ENCODE data around the gene NRSN1.
"Not testable (repeated sequence)": the region's sequence is repeated elsewhere in the genome, so short reads cannot be mapped to it uniquely, and the experiment has no call there.

Gene NRSN1

GRCh38 chr6:24127316-24127715 lies 1.3 kb downstream of the NRSN1 start:
- in situ Hi-C loops (cut with MboI; ENCODE audit: low pct_unique_long_range_greater_than_20kb, low sequenced_read_pairs, unreplicated experiment), result no loop called here
- TF ChIP-seq CTCF (IDR thresholded peaks at IDR 0.05; ENCODE audit: extremely low read depth, insufficient read depth, missing control alignments), result no peak

GRCh38 chr6:24131751-24132150 lies 5.7 kb downstream of the NRSN1 start:
- in situ Hi-C loops (cut with MboI; ENCODE audit: low pct_unique_long_range_greater_than_20kb, low sequenced_read_pairs, unreplicated experiment), result no loop called here
- no peak for TF ChIP-seq CTCF (IDR thresholded peaks at IDR 0.05; ENCODE audit: extremely low read depth, insufficient read depth, missing control alignments)
- DNase-seq (ENCODE audit: low spot score), result no peak

More at GRCh38 chr6:24127316-24127715, 1.3 kb downstream of the NRSN1 start:
- DNase-seq (ENCODE audit: low spot score), result no peak

- TF ChIP-seq CTCF (IDR thresholded peaks at IDR 0.05; ENCODE audit: extremely low read depth, insufficient read depth, missing control alignments), result no peak
- DNase-seq (ENCODE audit: low spot score), result no peak
- in situ Hi-C loops (cut with MboI; ENCODE audit: low pct_unique_long_range_greater_than_20kb, low sequenced_read_pairs, unreplicated experiment), result no loop called here
These were observed 13.1 kb downstream of the NRSN1 start for GRCh38 chr6:24139080-24139479.

- TF ChIP-seq CTCF (IDR thresholded peaks at IDR 0.05; ENCODE audit: extremely low read depth, insufficient read depth, missing control alignments), result no peak
- no peak for DNase-seq (ENCODE audit: low spot score)
- in situ Hi-C loops (cut with MboI; ENCODE audit: low pct_unique_long_range_greater_than_20kb, low sequenced_read_pairs, unreplicated experiment), result no loop called here
These were observed 13.6 kb downstream of the NRSN1 start for GRCh38 chr6:24139639-24140038.

GRCh38 chr6:24140591-24140990 lies 14.6 kb downstream of the NRSN1 start:
- DNase-seq (ENCODE audit: low spot score), result no peak
- in situ Hi-C loops (cut with MboI; ENCODE audit: low pct_unique_long_range_greater_than_20kb, low sequenced_read_pairs, unreplicated experiment), result no loop called here
- no peak for TF ChIP-seq CTCF (IDR thresholded peaks at IDR 0.05; ENCODE audit: extremely low read depth, insufficient read depth, missing control alignments)

- DNase-seq (ENCODE audit: low spot score); in situ Hi-C loops (cut with MboI; ENCODE audit: low pct_unique_long_range_greater_than_20kb, low sequenced_read_pairs, unreplicated experiment): not testable (repeated sequence)
These were observed 16.7 kb downstream of the NRSN1 start for GRCh38 chr6:24142733-24143132.

GRCh38 chr6:24145690-24146131 lies 19.7 kb downstream of the NRSN1 start:
- TF ChIP-seq CTCF (IDR thresholded peaks at IDR 0.05; ENCODE audit: extremely low read depth, insufficient read depth, missing control alignments), result no peak
- in situ Hi-C loops (cut with MboI; ENCODE audit: low pct_unique_long_range_greater_than_20kb, low sequenced_read_pairs, unreplicated experiment), result no loop called here
- DNase-seq (ENCODE audit: low spot score), result no peak

Measured in GM13977 (cell line).